GM23248 (cell line): ENCODE data around the gene HPN. TPM values are rescaled to one million over a fixed set of nuclear protein-coding genes. Genes with fewer than 3 reads are reported as not detected.

Source experiments
- DNase-seq: peaks from one replicate; pipeline ENCODE4 v3.0.0-alpha.2; 2015
- H2AFZ ChIP-seq: fragments of 200-600 bp; sonication (generic); 2 replicates; pipeline ENCODE4 v1.6.1; 2016; ENCODE audit warnings: antibody characterized with exemption
- H3F3A ChIP-seq: fragments of 200-600 bp; sonication (generic); 2 replicates; pipeline ENCODE4 v1.6.1; 2016; ENCODE audit warnings: mild to moderate bottlenecking, antibody characterized with exemption, mixed run types; ENCODE audit not compliant: insufficient read depth
- H3K27ac ChIP-seq: fragments of 200-600 bp; sonication (generic); 2 replicates; pipeline ENCODE4 v1.5.1; 2016; ENCODE audit warnings: mild to moderate bottlenecking
- H3K27me3 ChIP-seq: fragments of 200-600 bp; sonication (generic); replicated peaks from 2 replicates; pipeline ENCODE4 v1.6.1; 2016; ENCODE audit warnings: mild to moderate bottlenecking; ENCODE audit not compliant: insufficient read depth
- H3K36me3 ChIP-seq: fragments of 200-600 bp; sonication (generic); 2 replicates; pipeline ENCODE4 v1.6.1; 2016; ENCODE audit warnings: low read depth, mild to moderate bottlenecking
- H3K4me1 ChIP-seq: fragments of 200-600 bp; sonication (generic); 2 replicates; pipeline ENCODE4 v1.6.1; 2016; ENCODE audit warnings: mild to moderate bottlenecking; ENCODE audit not compliant: insufficient read depth
- H3K4me2 ChIP-seq: fragments of 200-600 bp; sonication (generic); one replicate; pipeline ENCODE4 v1.6.1; 2016; ENCODE audit warnings: mild to moderate bottlenecking; ENCODE audit not compliant: unreplicated experiment
- H3K4me3 ChIP-seq: fragments of 200-600 bp; sonication (generic); 2 replicates; pipeline ENCODE4 v1.5.1; 2016; ENCODE audit warnings: mild to moderate bottlenecking
- H3K79me2 ChIP-seq: fragments of 200-600 bp; sonication (generic); 2 replicates; pipeline ENCODE4 v1.6.1; 2016; ENCODE audit warnings: mild to moderate bottlenecking; ENCODE audit not compliant: insufficient read depth
- H3K9ac ChIP-seq: fragments of 200-600 bp; sonication (generic); 2 replicates; pipeline ENCODE4 v1.6.1; 2016; ENCODE audit warnings: mild to moderate bottlenecking
- H3K9me2 ChIP-seq: fragments of 200-600 bp; sonication (generic); 2 replicates; pipeline ENCODE4 v1.6.1; 2016; ENCODE audit warnings: mixed run types, mild to moderate bottlenecking, moderate library complexity; ENCODE audit not compliant: insufficient read depth
- H3K9me3 ChIP-seq: fragments of 200-600 bp; sonication (generic); one replicate; pipeline ENCODE4 v1.6.1; 2017; ENCODE audit warnings: low read depth
- H4K20me1 ChIP-seq: fragments of 200-600 bp; sonication (generic); 2 replicates; pipeline ENCODE4 v1.6.0; 2016; ENCODE audit not compliant: insufficient read depth
- EZH2 ChIP-seq: fragments of 200-600 bp; sonication (generic); IDR thresholded peaks from 2 replicates; pipeline ENCODE4 v1.6.1; 2018; ENCODE audit warnings: antibody characterized with exemption, mild to moderate bottlenecking; ENCODE audit not compliant: insufficient read depth, poor library complexity, severe bottlenecking
- EZH2phosphoT487 ChIP-seq: fragments of 200-600 bp; sonication (generic); IDR thresholded peaks from 2 replicates; pipeline ENCODE4 v1.6.1; 2018; ENCODE audit warnings: antibody characterized with exemption, moderate library complexity, mild to moderate bottlenecking, low read depth; ENCODE audit not compliant: insufficient read depth
- whole genome bisulfite sequencing, 2 experiments: methylation state at CpG; one replicate each; pipeline ENCODE4 v1.1.6; 2015 to 2017; ENCODE audit warnings: low lambda C conversion rate in 2 of 2, low coverage in 1 of 2; ENCODE audit errors: missing lambda C conversion rate in 2 of 2; 5-methylcytosine and 5-hydroxymethylcytosine counted together
- in situ Hi-C: fragments of 300-500 bp; cut with MboI; formaldehyde crosslinking; loops from 2 replicates; pipeline ENCODE4 v1.15.0; 2020
- polyA plus RNA-seq: library from polyadenylated mRNA; unstranded; fragments of >200 nt; fragmentation: Nextera tagmentation; extraction: Ambion mirVana; gene quantifications from 2 replicates; pipeline ENCODE4 v1.2.1, GENCODE V29; 2016
- total RNA-seq: library from RNA; depleted of rRNA; stranded (reverse); fragments of >200 nt; shearing (Covaris generic); gene quantifications from 2 replicates; pipeline ENCODE4 v1.2.3, GENCODE V29; 2014

Gene HPN
- total and polyA plus RNA-seq, 2 experiments from 2014 or later = not detected

DNA sequence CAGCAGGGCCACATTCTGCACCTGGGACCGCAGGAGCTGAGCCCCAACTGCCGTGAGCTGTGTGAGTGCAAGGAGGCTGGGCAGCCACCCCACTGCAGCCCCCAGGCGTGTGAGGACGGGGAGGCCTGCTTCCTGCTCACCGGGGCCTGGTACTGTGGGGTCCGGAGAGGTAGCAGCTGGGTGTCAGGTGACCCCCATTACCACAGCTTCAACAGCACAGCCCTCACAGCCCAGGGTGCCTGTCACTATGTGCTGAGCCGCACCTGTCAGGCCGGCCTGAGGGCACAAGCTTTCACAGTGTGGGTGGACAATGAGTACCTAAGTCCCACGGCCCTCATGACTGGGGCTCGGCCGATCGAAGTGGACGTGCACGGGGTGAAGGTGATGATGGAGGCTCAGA, 38.3 kb downstream of the HPN start:
- no peak for DNase-seq
- no peaks in the 10 kb centered on the region for H3K9me3 ChIP-seq
- TF ChIP-seq EZH2phosphoT487 (no peak), EZH2 (no peak)

DNA sequence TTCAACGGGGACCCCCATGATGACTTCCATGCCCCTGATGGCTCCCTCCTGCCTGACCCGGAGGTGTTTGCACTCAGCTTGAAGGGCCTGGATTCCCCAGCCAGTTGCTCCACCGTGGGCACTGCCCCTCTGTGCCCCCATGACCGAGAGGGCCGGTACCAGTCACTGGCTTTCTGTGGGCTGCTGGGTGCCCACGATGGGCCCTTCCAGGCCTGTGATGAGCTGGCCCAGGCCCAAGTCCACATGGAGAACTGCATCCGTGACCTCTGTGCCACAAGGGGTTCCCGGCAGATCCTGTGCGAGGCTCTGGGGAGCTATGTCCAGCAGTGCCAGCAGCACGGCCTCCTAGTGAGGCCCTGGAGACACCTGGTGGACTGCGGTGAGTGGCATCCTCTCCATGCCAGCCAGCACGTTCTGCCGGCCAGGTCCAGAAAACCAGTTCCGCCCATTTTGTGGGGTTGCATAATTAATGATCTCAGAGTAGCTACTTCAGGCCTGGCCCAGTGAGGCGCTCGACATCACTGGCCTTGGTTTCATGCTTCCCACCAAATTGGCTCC, 39.2 kb downstream of the HPN start:
- H3K27ac ChIP-seq = no peak overlapping the region
- H3K4me2 ChIP-seq = no peak overlapping the region
- H3K27me3 ChIP-seq = peaks cover 7% of the 10 kb centered on the region; the same call in 1 of the 2 replicates
- no peaks in the 10 kb centered on the region for H4K20me1 ChIP-seq
- H3K9me2 ChIP-seq = no peaks in the 10 kb centered on the region
- no peak overlapping the region for H3K9ac ChIP-seq
- WGBS, 2 experiments = 59 to 64% methylated on average over 16 of the region's 16 CpGs
- H2AFZ ChIP-seq = no peak overlapping the region
- H3K79me2 ChIP-seq = no peaks in the 10 kb centered on the region
- DNase-seq = no peak
- H3K36me3 ChIP-seq = no peaks in the 10 kb centered on the region
- in situ Hi-C loops = no loop called here
- H3K4me3 ChIP-seq = no peak overlapping the region
- H3K4me1 ChIP-seq = no peaks in the 10 kb centered on the region
- H3K9me3 ChIP-seq = no peaks in the 10 kb centered on the region
- no peaks in the 10 kb centered on the region for H3F3A ChIP-seq
- TF ChIP-seq EZH2 (no peak), EZH2phosphoT487 (no peak)

More for the DNA sequence above, 38.3 kb downstream of the HPN start:
- 54 to 71% methylated on average over 9 to 14 of the region's 14 CpGs for WGBS, 2 experiments
- Histone ChIP-seq H3K27ac (no peak overlapping the region), H3F3A (no peaks in the 10 kb centered on the region), H3K79me2 (no peaks in the 10 kb centered on the region), H3K4me2 (no peak overlapping the region), H3K4me3 (no peak overlapping the region), H4K20me1 (no peaks in the 10 kb centered on the region), H2AFZ (no peak overlapping the region), H3K9me2 (no peaks in the 10 kb centered on the region), H3K36me3 (no peaks in the 10 kb centered on the region), H3K27me3 (peaks cover 7% of the 10 kb centered on the region; the same call in 1 of the 2 replicates), H3K4me1 (no peaks in the 10 kb centered on the region), H3K9ac (no peak overlapping the region)
- in situ Hi-C loops = no loop called here

DNA sequence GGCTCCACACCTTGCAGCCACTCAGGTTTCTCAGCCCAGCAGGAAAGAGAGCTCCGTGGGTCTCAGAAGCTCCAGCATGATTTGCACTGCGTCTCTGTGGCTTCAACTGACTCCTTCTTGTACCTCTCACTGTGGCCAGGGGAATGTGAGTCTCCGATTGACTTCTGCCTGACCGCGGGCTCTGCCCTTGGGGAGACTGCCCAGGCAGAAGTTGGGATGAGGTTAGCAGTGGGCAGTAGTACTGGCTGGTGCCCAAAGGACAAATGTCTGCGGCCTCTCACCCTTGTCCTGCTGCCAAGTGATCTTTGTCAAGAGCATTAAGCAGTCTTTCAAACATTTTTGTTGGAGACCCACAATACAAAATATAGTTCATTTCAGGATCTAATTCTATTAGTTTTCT, 39.7 kb downstream of the HPN start:
- Histone ChIP-seq H3K9ac (no peak overlapping the region), H4K20me1 (no peaks in the 10 kb centered on the region), H3K4me1 (no peaks in the 10 kb centered on the region), H3K27me3 (peaks cover 7% of the 10 kb centered on the region; the same call in 1 of the 2 replicates), H3K27ac (no peak overlapping the region), H3K9me2 (no peaks in the 10 kb centered on the region), H2AFZ (no peak overlapping the region), H3K4me2 (no peak overlapping the region), H3K9me3 (no peaks in the 10 kb centered on the region), H3K79me2 (no peaks in the 10 kb centered on the region), H3F3A (no peaks in the 10 kb centered on the region), H3K36me3 (no peaks in the 10 kb centered on the region), H3K4me3 (no peak overlapping the region)
- no peak for DNase-seq
- WGBS, 2 experiments = 59 to 73% methylated on average over 6 of the region's 6 CpGs
- in situ Hi-C loops = no loop called here
- TF ChIP-seq EZH2phosphoT487 = no peak
- no peak for TF ChIP-seq EZH2

GRCh38 chr19:35083691-35084508, 42.4 kb downstream of the HPN start:
- Histone ChIP-seq H3K27ac (no peak overlapping the region), H3K9me3 (no peaks in the 10 kb centered on the region), H3F3A (peaks cover 3% of the 10 kb centered on the region), H3K9ac (no peak overlapping the region), H3K27me3 (no peaks in the 10 kb centered on the region), H3K79me2 (no peaks in the 10 kb centered on the region), H3K4me1 (peaks cover 7% of the 10 kb centered on the region), H3K36me3 (no peaks in the 10 kb centered on the region), H3K9me2 (no peaks in the 10 kb centered on the region), H4K20me1 (no peaks in the 10 kb centered on the region), H3K4me3 (no peak overlapping the region), H3K4me2 (no peak overlapping the region), H2AFZ (no peak overlapping the region)
- WGBS, 2 experiments = 71 to 75% methylated on average over 15 of the region's 15 CpGs
- in situ Hi-C loops = no loop called here
- TF ChIP-seq EZH2phosphoT487 (no peak), EZH2 (no peak)
- DNase-seq = no peak

GRCh38 chr19:35084509-35084762, 42.9 kb downstream of the HPN start:
- Histone ChIP-seq H3K79me2 (no peaks in the 10 kb centered on the region), H3K36me3 (no peaks in the 10 kb centered on the region), H4K20me1 (no peaks in the 10 kb centered on the region), H3K9ac (no peak overlapping the region), H3K9me3 (no peaks in the 10 kb centered on the region), H3F3A (peaks cover 8% of the 10 kb centered on the region), H3K4me2 (no peak overlapping the region), H3K27me3 (no peaks in the 10 kb centered on the region), H3K27ac (no peak overlapping the region), H3K4me3 (no peak overlapping the region), H2AFZ (no peak overlapping the region), H3K9me2 (no peaks in the 10 kb centered on the region), H3K4me1 (peaks cover 12% of the 10 kb centered on the region)
- TF ChIP-seq EZH2 (no peak), EZH2phosphoT487 (no peak)
- no peak for DNase-seq
- in situ Hi-C loops = no loop called here
- 57 to 81% methylated on average over 3 of the region's 3 CpGs for WGBS, 2 experiments
